K562 (cell line): ENCODE measurements around the gene AACS. TPM values are rescaled to one million over a fixed set of nuclear protein-coding genes. Genes with fewer than 3 reads are reported as not detected.

ENCODE experiments used
- CHD7 ChIP-seq: fragments of 200-600 bp; sonication (generic); IDR thresholded peaks from one replicate; pipeline ENCODE4 v1.6.1; 2012; ENCODE audit warnings: mild to moderate bottlenecking, low read depth, low read length, inconsistent platforms
- DACH1 ChIP-seq: fragments of 450-650 bp; IDR thresholded peaks from 2 replicates; pipeline ENCODE4 v1.6.1; 2018; ENCODE audit not compliant: partially characterized antibody
- FOXA3 ChIP-seq, 2 experiments: fragments of 450-650 bp in 1 of 2; sonication (generic) in 1 of 2; formaldehyde crosslinking; IDR thresholded peaks in 1 of 2; conservative IDR thresholded peaks in 1 of 2; 2 replicates each; pipeline versions ENCODE4 v1.4.0 to v1.8.0; 2020 to 2022; ENCODE audit warnings: mild to moderate bottlenecking in 2 of 2, missing genetic modification reagents in 1 of 2
- HMGXB4 ChIP-seq: sonication (generic); formaldehyde crosslinking; IDR thresholded peaks from 2 replicates; pipeline ENCODE4 v1.8.1; 2023; ENCODE audit warnings: mild to moderate bottlenecking, missing genetic modification reagents
- MCM2 ChIP-seq: fragments of 450-650 bp; IDR thresholded peaks from 2 replicates; pipeline ENCODE4 v1.6.1; 2017; ENCODE audit warnings: low read depth, mild to moderate bottlenecking
- RBM25 ChIP-seq: fragments of 200-400 bp; formaldehyde crosslinking; IDR thresholded peaks from 2 replicates; pipeline ENCODE4 v1.6.1; 2018; ENCODE audit warnings: low read length, low read depth, moderate library complexity; ENCODE audit not compliant: severe bottlenecking
- XRCC5 ChIP-seq: fragments of 200-400 bp; formaldehyde crosslinking; IDR thresholded peaks from 2 replicates; pipeline ENCODE4 v1.6.1; 2017; ENCODE audit warnings: low read depth, mild to moderate bottlenecking, low read length
- polyA plus RNA-seq, 8 experiments: library from polyadenylated mRNA; depleted of rRNA in 4 of 8; stranded (reverse) in 5 of 8; unstranded in 3 of 8; fragments of >200 nt; fragmentation: Nextera tagmentation in 2 of 8; fragmentation: Illumina TruSeq in 1 of 8; extraction: Ambion mirVana in 2 of 8; extraction: Trizol in 1 of 8; gene quantifications; 2 replicates each; pipeline versions ENCODE4 v1.2.1 to v1.2.3, GENCODE V29; 2011 to 2014; ENCODE audit warnings: inconsistent platforms in 1 of 8, missing spikeins in 1 of 8
- total RNA-seq, 7 experiments: library from RNA; depleted of rRNA in 6 of 7; stranded (reverse); fragments of >200 nt in 6 of 7; fragmentation: Illumina TruSeq in 2 of 7; extraction: Trizol in 2 of 7; gene quantifications; 2 replicates each; pipeline versions ENCODE4 v1.2.1 to v1.2.3, GENCODE V29; 2011 to 2021; ENCODE audit warnings: low replicate concordance in 1 of 7

The AACS gene
- total and polyA plus RNA-seq, 9 of the 15 experiments (the other 6 are each of a cell fraction or from before 2014, with no cell fraction given) = 2.4 to 13.0 (median 6.0) TPM

- no peak for TF ChIP-seq FOXA3 (CRISPR knock-in tag; conservative IDR thresholded peaks at IDR 0.05 in 1 of 2, IDR thresholded peaks at IDR 0.05 in 1 of 2)
- TF ChIP-seq DACH1 = no peak
- no peak for TF ChIP-seq CHD7
- no peak for TF ChIP-seq MCM2
- no peak for TF ChIP-seq HMGXB4
- TF ChIP-seq XRCC5 = no peak
- TF ChIP-seq RBM25 = no peak
Observed at GRCh38 chr12:125129591-125130255, 64.5 kb downstream of the AACS start (continued).
